HG03135 (cell line): ENCODE data around the gene TIGAR.

Experiments
- ATAC-seq: cut with Tn5 transposase; IDR thresholded peaks from one replicate; pipeline ENCODE4 v1.9.1; 2021; ENCODE audit warnings: mild to moderate bottlenecking, moderate library complexity; ENCODE audit not compliant: unreplicated experiment

Gene TIGAR

DNA sequence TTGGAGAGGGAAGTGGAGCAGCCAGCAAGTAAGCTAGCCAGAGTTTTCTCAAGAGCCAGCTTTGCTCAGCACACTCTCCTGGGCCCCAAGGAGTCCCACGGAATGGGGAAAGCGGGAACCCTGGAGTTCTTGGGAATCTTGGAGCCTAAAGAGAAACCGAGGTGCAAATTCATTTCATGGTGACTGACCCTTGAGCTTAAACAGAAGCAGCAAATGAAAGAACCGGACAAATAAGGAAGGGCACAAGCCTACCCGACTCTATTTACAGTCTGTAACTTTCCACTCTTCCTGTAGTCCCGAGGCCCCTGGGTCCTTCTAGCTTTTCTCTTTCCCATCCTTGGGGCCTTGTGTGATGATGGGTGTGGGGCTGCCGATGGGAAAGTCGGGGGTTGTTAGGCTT, 18.1 kb upstream of the TIGAR start:
- no peak for ATAC-seq

DNA sequence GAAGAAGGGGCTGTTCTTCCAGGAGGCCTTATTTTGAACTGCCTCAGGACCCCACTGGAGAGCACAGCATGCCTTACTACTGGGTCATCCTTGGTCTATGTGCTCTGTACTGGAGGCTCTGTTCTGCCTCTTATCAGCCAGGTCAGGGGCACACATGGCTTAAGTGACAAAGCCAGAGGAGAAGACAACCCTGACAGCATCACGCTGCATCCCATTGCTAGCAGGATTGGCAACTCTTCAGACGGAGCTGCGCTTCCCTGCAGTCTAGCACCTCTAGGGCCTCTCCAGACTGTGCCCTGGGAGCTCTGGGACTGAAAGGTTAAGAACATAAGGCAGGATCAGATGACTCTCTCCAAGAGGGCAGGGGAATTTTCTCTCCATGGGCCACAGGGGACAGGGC, 17.3 kb upstream of the TIGAR start:
- no peak for ATAC-seq

DNA sequence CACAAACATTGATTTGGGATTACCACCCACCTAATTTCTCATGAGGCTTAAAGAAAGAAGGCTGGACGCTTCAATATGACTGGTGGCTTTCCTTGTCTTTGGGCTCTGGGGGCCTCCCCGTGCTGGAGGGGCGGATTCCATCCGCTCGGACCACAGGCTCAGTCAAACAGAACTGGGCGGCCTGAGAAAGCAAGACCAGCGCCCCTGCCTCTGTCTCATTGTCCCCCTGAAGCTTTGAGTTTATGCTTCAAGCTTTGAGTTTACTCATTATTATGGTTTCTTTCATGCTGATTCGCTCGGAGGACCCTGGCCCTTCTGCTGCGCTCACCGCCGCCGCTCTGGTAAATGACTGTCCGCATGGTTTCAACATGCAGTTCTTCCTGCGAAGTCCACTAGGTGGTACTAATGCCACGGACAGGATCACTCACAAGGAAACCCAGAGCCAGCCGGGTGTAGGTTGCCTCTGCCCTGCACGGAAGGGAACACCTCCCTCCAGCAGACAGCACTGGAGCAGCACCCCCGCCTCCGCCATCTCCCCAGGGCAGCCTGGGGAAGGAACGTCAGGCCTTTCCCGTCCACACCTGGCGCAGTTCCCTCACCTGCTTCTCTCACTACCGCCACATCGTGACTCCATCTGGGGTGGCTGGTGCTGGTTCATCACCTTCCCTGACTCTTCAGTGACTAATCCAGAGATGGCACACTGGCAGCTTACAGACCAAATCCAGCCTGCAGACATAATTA, 13.2 kb upstream of the TIGAR start:
- no peak for ATAC-seq

DNA sequence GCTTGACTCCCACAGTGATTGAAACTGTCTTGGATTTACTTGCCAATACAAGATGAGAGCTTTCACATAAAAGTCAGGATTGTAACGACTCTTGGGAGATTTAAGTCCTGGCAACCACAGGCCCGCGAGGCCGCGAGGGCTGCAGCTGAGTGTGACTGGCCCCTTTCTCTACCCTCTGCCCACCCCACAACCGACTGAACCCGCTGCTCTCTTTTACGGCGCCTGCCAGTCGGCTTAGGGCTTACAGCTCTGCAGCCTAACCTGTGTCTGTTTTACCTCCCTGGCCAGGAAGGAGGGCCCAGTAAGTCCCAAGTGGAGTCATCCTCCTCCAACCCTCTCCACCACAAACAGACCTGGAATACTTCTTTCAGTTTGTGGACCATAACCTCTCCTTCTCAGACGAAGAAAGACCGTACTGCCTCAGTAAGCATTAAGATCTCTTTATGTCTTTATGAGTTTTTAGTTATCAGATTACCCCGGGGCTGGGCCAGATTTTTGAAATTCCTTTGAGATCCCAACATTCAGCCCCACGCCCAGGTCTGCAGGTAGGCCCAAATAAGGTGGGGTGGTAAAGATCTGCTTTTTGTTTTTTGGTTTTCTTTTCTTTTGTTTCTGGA, 12.6 kb upstream of the TIGAR start:
- no peak for ATAC-seq

DNA sequence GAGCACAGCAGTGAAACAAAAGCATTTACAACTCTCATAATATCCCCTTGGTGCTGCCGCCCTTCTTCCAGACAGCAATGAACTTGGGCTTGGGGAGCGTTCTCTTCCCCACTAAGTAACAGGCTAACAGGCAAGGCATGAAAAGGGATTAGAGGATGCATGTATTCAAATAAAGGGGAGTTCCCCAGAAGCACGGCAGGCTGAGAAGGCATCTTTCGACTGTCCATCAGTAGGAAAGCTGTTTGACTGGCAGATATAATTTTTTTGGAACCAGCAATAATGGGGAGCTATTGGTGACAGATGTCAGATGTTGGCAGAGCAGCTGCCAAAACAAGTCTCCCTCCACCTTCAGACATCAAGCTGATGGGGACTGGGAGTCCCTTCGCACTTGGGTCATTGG, 9.2 kb upstream of the TIGAR start:
- no peak for ATAC-seq

DNA sequence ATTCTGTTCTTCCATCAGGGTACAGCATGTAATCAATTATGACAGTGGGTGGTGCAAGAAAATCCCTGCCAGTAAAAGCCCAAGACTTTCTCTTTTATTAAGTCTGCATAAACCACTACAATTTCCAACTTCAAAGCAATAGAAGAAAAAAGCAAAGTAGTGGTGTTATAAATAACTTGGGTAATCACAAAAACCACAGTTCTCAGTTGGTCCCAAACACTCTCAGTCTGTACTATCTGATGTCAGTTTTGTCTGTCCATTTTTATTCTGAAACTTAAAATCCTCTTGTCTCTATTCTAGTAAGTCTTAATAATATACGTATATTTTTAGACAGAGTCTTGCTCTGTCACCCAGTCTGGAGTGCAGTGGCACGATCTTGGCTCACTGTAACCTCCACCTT, 8.8 kb upstream of the TIGAR start:
- no peak for ATAC-seq

DNA sequence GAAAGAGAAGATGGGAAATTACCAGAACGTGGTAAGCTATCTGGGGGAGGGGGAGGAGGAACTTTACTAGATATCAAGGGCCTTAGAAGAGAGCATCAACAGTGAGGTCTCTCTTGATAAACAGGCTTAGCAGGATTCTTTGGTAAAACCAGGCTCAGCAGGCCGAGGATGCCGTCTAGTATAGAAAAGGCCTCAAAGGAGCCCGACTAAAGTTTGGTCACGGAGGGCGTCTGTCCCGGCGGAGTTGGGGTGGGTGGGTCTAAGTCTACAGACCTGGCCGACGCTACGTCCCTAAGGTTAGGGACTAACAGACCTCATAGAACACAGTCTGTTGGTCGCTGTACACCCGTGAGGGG, 538 bp upstream of the TIGAR start:
- peak; percentile 44 for ATAC-seq

DNA sequence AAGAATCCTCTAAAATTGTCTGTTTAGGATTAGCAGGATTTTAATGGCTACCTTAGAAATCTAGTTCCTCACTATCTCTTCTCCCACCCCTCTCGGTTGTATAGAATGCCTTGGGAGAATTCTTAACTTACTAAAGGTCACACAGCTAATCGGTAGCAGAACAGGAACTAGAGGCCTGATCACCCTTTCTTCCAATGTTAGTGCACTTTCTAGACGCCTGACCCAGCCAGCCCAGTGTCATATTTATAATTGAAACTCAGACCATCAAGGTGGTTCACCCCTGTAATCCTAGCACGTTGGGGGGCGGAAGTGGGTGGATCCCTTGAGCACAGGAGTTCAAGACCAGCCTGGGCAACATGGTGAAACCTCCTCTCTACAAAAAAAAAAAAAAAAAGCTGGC, 1.7 kb downstream of the TIGAR start:
- ATAC-seq = no peak

DNA sequence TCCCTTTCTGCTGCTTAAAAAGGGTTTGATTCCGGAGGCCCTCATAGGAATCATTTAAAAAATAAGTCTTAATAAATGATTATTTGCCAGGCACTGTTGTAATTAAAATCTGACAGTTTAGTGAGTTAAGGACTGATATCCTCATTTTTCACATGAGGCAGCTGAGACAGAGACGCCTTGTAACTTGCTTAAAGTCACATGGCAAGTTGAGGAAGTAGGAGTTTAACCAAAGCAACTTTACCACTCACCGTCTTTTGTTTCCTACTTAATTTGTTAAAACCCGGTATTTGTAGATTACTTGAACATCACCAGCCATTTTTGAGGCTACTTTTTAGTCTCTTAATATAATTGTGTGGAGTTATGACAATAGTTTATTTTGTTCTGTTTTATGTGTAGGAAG, 2.4 kb downstream of the TIGAR start:
- ATAC-seq = no peak

DNA sequence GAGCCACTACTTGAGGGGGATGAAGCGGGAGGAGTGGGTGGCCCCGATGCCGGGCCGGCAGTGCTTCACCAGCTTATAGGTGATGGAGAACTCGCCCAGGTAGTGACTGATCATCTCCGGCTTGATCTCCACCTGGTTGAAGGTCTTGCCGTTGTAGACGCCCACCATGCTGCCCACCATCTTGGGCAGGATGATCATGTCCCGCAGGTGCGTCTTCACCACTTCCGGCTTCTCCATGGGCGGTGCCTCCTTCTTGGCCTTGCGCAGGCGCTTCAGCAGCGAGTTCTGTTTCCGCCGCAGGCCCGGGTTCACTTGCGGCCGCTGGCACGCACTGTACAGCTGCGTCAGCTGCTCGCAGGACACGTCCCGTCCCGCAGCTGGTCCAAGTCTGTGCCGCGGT, 3.4 kb downstream of the TIGAR start:
- ATAC-seq = no peak

DNA sequence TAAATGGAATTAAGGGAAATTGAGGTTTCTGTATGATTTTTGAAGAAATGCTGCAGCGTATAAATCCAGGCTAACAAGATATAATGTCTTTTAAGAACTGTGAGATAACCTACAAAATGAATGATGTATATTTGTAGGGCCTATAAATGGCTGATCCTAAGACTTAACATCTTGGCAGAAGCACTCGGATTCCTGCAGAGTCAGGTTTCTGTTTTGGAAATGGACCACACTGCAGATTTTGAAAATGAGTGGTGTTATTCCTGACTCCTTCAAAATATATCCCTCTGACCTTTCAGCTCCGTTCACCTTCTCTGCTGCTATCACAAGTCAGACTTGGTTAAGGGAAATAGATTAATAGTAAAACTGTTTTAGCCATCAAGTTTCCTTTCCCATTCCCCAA, 5.0 kb downstream of the TIGAR start:
- no peak for ATAC-seq

DNA sequence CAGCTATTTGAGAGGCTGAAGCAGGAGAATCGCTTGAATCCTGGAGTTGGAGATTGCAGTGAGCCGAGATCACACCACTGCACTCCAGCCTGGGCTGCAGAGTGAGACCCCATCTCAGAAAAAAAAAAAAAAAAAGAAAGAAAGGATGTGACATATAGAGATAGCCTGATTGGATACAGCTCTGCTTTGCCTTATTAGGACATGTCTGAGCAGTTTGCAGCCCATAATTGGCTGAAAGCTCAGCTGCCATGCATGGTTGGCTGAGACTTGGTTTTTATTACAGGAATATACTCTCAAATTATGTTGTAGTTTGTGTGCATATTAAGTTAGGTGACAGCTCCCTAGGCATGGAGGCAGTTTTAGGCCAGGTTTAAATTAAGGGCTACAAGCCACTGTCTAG, 6.3 kb downstream of the TIGAR start:
- no peak for ATAC-seq

DNA sequence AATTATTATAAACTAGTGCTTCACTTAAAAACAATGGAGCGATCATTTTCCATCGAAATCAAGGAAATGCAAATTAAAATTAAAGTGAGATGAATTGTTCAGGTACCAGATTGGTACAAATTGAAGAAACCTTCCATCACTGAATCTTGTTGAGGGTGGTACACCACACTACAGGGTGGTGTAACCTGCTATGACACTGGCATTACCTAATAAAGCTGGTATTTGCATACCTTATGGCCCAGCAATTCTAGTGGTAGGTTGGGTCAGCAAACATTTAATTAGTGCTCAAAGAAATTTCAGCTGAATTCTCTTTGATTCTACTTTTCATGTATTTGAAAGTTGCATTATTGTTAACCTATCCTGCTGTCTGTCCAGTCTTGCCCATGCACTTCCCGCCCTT, 9.2 kb downstream of the TIGAR start:
- no peak for ATAC-seq

DNA sequence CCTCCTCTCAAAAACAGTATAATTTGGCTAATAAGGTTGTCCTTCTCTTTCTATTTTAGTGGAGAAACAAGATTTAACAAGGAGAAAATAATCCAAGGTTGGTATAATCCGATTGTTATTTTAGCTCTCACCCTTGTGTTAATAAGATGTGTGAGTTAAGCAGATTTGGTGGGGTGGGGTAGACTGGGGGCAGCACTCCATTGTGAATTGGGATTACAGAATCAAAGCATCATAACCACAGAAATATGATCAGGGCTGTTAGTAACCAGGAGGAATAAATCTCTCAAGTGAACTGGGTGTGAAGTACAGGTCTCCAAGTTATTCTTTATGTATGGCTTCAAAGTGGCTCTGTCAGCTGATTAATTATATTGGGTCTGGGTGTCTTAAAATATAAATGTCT, 10.2 kb downstream of the TIGAR start:
- ATAC-seq = no peak

DNA sequence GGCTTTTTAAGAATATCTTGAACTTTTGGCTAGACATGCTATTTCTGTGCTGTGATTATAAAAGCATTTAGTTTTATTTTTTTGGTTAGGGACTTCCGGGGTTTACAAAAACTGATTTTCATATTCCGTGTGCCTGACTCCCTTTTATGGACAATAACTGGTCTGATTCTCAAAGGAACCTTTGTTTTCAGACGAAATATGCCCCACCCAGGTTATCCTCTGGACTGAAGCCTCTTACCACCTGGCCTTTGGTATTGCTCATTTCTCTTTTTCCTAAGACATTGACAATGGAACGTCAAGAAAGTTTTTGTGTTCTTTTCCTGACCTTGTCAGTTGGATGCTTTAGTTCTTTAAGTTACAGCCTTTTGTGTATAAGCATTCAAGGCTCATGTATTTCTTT, 10.8 kb downstream of the TIGAR start:
- no peak for ATAC-seq

DNA sequence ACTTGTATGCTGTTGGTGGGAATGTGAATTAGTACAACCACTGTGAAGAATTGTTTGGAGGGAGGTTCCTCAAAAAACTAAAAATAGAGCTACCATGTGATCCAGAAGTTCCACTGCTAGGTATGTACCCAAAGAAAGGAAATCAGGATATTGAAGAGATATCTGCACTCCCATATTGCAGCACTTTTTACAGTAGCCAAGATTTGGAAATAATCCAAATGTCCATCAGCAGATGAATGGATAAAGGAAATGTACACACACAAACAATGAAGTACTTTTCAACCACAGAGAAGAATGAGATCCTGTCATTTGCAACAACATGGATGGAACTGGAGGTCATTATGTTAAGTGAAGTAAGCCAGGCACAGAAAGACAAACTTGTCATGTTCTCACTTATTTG, 25.9 kb downstream of the TIGAR start:
- ATAC-seq = no peak

DNA sequence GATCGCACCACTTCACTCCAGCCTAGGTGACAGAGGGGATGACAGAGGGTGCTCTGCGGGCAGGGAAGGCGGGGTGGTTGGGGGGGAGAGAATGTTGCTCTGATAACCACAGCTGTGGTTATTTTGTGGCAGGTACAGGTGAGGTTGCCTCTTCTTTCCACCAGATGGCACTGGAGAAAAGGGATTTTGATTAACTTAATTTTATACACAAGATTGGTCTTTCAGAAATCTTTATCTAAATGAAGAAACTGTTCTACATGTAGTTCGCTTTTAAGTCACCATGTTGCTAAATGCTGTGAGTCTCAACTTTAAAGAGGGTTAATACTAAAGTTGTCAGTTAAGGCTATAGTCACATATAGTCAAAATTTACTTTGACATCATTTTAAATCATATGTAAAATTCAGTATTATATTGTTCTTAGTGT, 32.8 kb downstream of the TIGAR start:
- no peak for ATAC-seq

DNA sequence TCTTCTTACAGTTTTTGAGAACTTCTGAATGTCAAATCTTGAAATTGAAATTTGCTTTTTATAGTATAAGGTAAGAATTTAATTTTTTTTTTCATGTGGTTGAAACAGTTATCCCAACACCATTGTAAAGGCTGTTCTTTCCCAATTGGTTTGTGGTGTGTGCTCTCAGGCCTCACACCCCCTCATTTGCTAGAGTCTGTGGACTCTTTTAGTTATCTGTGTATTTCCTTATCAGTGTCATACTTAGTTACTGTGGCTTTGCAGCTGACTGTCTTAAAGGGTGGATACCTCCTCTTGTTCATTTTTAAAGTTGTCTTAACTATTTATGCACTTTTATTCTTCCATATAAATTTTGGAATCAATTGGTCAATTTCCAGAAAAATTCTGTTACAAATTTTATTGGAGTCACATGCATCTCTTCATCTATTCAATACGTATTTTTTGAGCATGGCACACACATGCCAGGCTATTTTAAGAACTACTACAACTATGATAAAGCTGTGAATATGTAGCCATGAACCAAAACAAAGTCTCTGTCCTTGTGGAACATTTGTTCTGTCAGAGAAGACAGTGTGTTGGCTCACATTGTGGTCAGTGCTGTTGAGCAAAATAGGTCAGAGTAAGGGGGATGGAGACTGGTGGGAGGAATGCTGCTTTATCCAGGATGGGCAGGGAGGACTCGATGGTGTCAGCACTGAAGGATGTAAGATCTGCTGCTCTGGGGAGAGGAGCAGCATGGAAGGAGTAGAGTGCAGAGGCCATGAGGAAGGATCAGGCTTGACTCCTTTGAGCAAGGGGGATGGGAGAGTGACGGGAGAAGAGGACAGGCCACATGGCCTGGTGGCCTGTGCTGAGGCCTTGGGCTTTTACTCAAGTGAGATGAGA, 34.4 kb downstream of the TIGAR start:
- ATAC-seq = no peak

DNA sequence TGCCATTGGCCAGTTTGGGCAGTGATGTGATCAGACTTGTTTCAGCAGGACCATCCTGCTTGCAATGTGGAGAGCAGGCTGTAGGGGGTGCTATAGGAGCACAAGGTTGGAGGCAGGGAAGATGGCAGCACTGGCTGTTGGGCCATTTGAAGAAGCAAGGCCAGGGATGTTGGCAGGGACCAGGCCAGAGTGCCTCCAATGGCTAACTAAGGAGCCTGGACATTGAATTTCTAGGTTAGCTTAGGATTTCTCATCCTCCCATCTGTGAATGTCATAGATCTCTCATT, 35.0 kb downstream of the TIGAR start:
- no peak for ATAC-seq

DNA sequence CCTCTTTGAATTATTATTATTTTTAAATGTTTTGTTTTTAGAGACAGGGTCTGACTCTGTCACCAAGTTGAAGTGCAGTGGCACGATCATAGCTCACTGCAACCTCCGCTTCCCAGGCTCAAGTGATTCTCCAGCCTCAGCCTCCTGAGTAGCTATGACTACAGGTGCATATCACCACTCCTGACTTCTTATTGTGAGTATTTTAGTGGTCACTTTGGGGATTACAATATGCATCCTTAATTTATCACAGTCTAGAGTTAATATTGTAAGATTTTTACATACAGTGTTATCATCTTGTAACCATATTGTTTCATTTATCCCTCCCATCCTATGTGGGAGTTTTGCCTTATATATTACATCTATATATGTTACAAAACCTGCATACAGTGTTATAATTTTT, 45.1 kb downstream of the TIGAR start:
- ATAC-seq = no peak

DNA sequence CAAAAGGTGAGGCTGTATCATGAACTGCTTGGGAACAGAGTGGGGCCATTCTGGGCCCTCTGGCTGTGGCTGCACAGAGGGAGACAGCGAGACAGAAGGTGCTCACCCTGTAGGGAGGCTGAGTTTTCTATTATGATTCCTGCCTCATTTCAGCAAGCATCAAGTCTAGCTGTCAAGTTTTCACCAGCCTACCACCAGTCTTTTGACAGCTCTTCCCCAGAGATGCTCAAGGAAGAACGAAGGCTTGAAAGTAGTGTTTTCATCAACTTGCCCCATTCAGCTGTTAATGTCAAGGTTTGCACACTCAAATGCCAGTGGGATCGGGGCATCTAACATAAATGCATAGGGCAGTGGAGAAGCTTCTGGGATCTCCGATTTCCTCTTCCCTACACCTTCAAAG, 48.5 kb downstream of the TIGAR start:
- no peak for ATAC-seq

DNA sequence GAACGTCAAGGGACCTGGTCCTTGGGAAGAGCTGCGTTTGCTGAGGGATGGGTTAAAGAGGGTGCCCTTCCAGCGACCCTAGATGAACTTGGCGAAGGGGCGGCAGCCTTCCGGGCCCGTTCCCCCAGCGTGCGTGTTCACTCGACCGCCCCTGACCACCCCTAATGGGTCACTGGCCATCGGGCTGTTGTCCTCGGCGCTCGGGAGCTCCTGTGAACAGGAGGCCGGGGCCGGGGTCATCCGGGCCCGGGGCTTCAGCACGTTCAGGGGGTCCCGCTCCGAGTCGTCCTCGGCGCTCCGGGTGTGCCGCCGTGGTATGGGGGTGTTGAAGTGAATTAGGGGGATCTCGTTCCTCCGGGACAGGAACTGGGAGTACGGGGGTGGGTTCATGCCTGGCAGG, 49.3 kb downstream of the TIGAR start:
- no peak for ATAC-seq
